WERI-Rb-1 (cell line): Measurements from ENCODE around the gene ZC3H15.

Experiments
- DNase-seq: peaks from one replicate; pipeline ENCODE4 v3.0.0-alpha.2; 2020
- H3K27ac ChIP-seq: fragments of 250-450 bp; sonication (Bioruptor Pico); 2 replicates; pipeline ENCODE4 v1.5.1; 2020; ENCODE audit warnings: mild to moderate bottlenecking, moderate library complexity
- H3K27me3 ChIP-seq: fragments of 250-450 bp; sonication (Bioruptor Pico); 2 replicates; pipeline ENCODE4 v1.5.1; 2021; ENCODE audit warnings: mild to moderate bottlenecking, low read depth, moderate library complexity; ENCODE audit not compliant: insufficient read depth, severe bottlenecking
- H3K36me3 ChIP-seq: fragments of 250-450 bp; sonication (Bioruptor Pico); 2 replicates; pipeline ENCODE4 v1.5.1; 2020; ENCODE audit warnings: mild to moderate bottlenecking, moderate library complexity
- H3K4me3 ChIP-seq: 2 replicates; pipeline ENCODE4 v1.5.1; 2011; ENCODE audit warnings: low read depth, mild to moderate bottlenecking, control low read depth, low read length
- H3K9me3 ChIP-seq: fragments of 250-450 bp; sonication (Bioruptor Pico); 2 replicates; pipeline ENCODE4 v1.5.1; 2021; ENCODE audit warnings: mild to moderate bottlenecking, moderate library complexity; ENCODE audit not compliant: severe bottlenecking
- CTCF ChIP-seq: IDR thresholded peaks from 2 replicates; pipeline ENCODE4 v1.5.1; 2011; ENCODE audit warnings: low read depth, mild to moderate bottlenecking, control low read depth, inconsistent platforms, low read length

Gene ZC3H15

DNA sequence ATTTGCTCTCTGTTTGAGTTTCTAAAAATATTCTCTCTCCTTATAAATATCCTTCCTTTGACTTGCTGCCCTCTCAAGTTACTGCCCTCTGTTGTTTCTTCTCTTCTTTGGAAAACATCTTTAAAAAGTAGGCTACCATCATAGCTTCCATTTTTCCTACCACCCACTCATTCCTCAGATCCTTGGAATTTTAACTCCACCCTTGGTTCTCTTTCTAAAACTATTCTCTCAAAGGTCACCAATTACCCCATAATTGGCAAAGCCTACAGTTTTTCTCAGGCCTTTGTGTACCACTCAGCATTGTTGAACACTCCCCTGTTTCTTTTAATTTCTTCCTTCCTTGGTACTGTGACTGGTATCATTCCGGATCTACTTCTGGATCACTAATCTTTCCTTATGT lies 60.8 kb downstream of the ZC3H15 start:
- no peak for DNase-seq
- Histone ChIP-seq H3K27me3 (no peaks in the 10 kb centered on the region), H3K9me3 (no peaks in the 10 kb centered on the region), H3K36me3 (no peaks in the 10 kb centered on the region), H3K4me3 (no peak overlapping the region), H3K27ac (no peak overlapping the region)
- TF ChIP-seq CTCF = no peak

DNA sequence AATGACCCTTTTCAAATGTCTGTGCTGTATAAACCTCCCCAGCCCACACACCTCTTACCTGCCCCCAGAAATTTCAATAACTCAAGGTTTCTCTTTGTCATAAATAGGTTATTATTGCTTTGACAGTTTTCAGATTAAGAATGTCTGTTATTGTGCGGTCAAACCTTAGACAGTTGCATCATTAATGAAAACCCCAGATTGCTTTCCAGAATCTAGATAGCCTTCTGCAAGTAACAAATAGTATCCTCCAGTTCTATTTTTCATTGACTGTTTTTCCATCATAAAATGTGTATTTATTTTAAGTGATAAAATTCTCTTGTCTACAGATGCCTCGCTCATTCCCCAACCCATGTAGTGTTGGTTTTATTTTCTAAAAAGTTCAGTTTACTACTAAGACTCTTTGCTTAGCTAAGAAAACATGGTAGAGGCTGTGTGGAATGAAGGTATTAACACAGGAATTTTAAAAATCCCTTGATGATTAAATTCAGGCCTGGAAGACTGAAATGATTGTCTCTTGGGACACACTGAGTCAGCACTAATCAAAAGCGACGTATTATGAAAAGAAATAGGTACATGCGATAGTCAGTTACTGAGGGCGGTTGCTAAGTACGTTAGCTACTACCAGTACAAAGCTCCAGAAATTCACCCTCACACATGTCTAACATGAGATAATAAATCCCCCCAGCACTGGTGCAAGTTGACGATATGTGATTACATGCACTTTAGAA lies 65.4 kb downstream of the ZC3H15 start:
- no peak for TF ChIP-seq CTCF
- Histone ChIP-seq H3K4me3 (no peak overlapping the region), H3K27ac (no peak overlapping the region), H3K27me3 (no peaks in the 10 kb centered on the region), H3K36me3 (no peaks in the 10 kb centered on the region), H3K9me3 (no peaks in the 10 kb centered on the region)
- DNase-seq = no peak

GRCh38 chr2:186554429-186554828 lies 68.4 kb downstream of the ZC3H15 start:
- Histone ChIP-seq H3K27ac (no peak overlapping the region), H3K9me3 (no peaks in the 10 kb centered on the region), H3K27me3 (no peaks in the 10 kb centered on the region), H3K36me3 (no peaks in the 10 kb centered on the region), H3K4me3 (no peak overlapping the region)
- no peak for DNase-seq
- TF ChIP-seq CTCF = no peak

- H3K27ac ChIP-seq = no peak overlapping the region
- no peaks in the 10 kb centered on the region for H3K9me3 ChIP-seq
Observed at GRCh38 chr2:186554850-186555671, 69.0 kb downstream of the ZC3H15 start.

GRCh38 chr2:186558512-186559276 lies 72.6 kb downstream of the ZC3H15 start:
- Histone ChIP-seq H3K36me3 (no peaks in the 10 kb centered on the region), H3K27ac (no peak overlapping the region), H3K4me3 (no peak overlapping the region), H3K9me3 (no peaks in the 10 kb centered on the region), H3K27me3 (no peaks in the 10 kb centered on the region)
- TF ChIP-seq CTCF = no peak
- no peak for DNase-seq

More at GRCh38 chr2:186554850-186555671, 69.0 kb downstream of the ZC3H15 start:
- DNase-seq = no peak
- Histone ChIP-seq H3K36me3 (no peaks in the 10 kb centered on the region), H3K4me3 (no peak overlapping the region), H3K27me3 (no peaks in the 10 kb centered on the region)
- TF ChIP-seq CTCF = no peak
